NCI-H128 (cell line): Measurements from ENCODE around the gene SWI5.
"Not testable (repeated sequence)": the region's sequence is repeated elsewhere in the genome, so short reads cannot be mapped to it uniquely, and the experiment has no call there.

ENCODE experiments used
- DNase-seq: peaks from one replicate; lab custom pipeline; 2025; ENCODE audit not compliant: unreplicated experiment; lab: John Stamatoyannopoulos, UW

Gene SWI5

DNA sequence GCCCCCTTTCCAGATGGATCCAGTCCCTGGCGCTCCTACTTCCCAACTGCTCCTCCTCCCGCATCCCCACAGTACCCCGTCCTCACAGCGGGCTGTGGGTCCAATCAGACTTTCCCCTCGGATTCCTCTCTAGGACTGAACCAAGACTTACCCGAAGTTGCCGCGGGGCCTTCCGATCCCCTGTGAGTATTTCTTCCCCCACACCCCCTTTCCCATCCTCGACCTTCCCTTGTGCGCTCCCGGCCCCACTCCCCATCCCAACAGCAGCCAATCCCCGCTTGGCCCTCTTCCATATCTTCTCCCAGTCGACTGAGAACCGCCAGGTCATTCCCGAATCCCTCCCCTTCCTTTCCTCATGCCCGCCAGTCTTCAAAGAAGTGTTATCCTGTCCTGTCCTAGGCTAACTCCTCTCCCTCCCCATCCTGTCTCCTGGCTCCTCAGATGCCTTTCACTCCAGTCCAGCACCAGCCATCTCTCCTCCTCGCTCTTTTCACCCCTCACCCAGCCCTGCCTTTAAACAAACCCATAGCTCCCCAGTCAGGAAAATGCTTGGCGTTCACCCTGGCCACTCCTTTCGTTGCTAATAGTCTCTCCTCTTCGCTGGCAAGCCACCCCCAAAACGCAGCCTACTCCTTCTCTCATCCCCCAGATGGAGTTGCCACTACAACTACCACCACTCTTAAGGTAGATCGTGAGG lies 646 bp downstream of the SWI5 start:
- no peak for DNase-seq

DNA sequence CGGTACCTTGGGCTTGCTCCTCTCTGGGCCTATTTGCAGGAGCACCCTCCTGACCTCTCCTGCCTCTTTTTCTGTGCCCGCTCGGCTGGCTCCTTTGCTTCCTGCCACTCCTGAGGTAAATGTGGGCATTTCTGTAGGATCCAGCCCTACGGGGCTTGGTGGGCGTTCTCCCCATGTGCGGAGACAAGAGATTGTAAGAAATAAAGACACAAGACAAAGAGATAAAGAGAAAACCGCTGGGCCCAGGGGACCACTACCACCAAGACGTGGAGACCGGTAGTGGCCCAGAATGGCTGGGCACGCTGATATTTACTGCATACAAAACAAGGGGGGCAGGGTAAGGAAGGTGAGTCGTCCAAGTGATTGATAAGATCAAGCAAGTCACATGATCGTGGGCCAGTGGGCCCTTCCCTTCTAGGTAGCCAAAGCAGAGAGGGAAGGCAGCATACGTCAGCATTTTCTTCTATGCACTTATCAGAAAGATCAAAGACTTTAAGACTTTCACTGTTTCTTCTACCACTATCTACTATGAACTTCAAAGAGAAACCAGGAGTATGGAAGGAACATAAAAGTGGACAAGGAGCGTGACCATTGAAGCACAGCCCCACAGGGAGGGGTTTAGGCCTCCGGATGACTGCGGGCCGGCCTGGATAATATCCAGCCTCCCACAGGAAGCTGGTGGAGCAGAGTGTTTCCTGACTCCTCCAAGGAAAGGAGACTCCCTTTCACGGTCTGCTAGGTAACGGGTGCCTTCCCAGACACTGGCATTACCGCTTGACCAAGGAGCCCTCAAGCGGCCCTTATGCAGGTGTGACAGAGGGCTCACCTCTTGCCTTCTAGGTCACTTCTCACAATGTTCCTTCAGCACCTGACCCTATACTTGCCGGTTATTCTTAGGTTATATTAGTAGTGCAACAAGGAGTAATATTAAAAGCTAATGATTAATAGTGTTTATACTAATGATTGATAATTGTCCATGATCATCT lies 3.3 kb downstream of the SWI5 start:
- not testable (repeated sequence) for DNase-seq

DNA sequence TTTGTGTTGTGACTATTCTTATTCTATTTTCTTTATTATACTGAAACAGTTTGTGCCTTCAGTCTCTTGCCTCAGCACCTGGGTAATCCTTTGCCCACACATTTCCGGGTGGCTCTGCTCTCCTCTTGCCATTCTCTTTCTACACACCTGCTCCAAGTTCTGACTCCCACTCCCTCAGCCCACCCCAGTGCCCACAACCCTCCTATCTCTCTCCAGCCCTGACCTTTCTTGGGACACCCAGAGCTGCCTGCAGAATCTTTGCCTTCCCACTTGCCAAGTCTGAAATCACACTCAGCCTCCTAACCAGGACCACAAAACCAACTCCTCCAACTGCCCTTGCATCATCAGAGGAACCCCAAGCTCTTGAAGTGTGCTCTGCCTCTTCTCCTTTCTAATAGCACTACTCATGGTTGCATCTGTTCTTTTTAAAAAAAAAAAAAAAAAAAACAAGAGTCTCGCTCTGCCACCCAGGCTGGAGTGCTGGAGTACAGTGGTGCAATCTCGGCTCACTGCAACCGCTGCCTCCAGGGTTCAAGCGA lies 4.1 kb downstream of the SWI5 start:
- DNase-seq: no peak

DNA sequence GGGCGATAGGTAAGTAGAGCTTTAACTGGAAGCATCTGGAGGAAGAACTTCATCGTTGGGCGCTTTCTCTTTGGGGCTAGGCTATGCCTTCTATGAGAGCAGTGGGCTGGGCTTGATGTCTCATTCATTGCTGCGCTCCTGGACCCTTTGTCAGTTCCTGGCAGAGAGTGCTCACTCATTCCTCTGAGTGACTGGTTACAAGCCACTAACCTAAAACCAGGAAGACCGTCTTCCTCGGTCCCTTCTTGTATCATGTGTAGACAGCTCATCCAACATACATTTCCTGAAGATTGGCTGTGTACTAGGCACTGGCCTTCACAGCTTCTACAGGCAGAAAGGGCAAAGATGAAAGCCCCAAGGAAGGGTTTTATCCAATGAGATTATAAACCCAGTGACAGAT lies 6.4 kb downstream of the SWI5 start:
- DNase-seq: no peak

DNA sequence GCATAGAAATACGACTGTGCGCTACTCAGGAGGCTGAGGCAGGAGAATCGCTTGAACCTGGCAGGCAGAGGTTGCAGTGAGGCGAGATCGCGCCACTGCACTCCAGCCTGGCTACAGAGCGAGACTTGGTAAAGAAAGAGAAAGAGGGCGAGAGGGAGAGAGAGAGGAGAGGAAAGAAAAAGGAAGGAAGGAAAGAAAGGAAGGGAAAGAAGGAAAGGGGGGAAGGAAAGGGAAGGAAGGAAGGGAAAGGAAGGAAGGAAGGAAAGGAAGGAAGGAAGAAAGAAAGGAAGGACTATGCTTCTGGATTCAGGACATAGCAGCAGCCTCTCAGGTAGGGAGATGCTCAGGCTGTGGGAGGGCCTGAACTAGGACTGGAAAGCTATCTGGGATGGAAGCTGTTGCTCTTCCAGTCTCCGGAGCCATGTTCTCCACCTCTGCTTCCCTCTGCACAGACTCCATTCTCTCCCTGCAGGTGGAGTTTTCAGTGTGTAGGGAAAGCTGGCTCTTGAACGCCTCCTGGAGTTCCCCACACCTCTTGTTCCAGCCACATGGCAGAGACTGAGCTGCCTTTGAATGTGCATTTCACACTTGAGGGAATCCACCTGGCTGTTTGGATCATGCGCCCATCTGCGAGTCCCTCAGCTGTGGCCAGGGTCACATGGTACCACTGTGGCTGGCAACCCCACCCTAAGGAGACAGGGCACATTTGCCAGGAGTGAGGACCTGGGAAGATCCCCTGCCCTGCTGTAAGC lies 9.1 kb downstream of the SWI5 start:
- no peak for DNase-seq

DNA sequence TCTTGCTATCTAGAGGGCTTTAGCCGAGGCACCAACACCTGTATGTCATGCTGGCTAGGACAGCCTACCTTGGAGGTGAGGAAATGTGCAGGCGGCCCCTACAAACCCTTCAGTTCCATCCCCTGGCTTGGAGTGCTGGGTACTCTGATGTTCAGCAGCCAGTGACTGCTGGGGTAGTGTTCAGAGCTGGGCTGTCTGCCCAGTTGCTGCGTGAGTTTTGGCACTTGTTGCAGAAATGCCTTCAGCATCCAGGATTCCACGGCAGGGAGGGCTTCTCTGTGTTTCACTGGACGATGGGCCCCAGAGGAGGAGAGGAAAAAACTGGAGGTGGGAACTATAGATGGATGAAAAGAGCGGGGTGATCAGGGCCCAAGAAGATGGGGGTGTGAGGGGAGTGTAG lies 10.4 kb downstream of the SWI5 start:
- DNase-seq: no peak

DNA sequence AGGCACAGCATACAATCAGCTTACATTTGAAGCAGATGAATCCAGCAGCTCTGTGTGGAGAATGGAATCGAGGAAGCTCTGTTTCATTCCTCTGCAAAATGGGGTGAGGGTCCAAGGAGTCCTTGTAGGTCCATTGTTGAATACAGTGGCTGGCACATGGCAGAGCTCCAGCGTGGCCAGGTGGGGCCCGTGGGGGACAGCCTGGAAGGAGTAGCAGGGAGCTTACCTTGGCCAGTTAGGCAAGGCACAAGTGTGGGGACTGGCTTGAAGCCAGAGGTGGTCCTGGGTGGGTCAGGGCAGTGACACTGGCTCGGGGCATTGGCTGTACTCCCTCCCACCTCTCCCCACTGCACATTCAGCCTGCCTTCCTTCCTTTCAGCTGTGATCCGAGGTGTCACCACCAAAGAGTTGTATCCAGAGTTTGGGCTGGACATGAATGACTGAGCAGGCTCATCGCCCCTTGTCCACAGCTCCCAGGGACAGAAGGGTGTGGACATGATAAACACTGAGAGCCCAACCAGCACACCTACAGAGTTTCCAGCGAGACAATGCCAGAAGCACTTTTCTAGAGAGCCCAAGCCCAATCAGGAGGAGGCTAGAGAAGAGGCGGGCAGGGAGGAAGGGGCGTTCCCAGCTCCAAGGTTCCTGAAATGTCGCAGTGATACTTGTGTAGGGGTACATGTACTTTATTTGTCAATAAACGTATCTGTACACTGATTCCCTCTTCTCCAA lies 12.4 kb downstream of the SWI5 start:
- DNase-seq: no peak

DNA sequence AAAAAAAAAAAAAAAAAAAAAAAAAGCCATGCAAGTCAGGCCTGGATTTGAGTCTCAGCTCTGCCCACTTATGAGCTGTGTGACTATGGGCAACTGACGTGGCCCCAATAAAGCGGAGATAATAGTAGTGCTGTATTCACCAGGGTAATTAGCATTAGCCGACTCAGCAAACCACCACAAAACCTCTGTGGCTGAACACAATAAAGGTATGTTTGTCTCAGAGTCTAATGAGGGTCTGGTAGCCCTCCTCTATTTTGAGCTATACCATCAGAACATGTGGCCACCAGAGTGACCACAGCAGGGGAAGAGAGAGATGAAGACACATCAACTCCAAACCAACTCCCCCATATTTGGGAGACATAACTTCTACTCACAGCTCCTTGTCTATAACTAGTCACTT lies 15.9 kb downstream of the SWI5 start:
- DNase-seq: no peak

DNA sequence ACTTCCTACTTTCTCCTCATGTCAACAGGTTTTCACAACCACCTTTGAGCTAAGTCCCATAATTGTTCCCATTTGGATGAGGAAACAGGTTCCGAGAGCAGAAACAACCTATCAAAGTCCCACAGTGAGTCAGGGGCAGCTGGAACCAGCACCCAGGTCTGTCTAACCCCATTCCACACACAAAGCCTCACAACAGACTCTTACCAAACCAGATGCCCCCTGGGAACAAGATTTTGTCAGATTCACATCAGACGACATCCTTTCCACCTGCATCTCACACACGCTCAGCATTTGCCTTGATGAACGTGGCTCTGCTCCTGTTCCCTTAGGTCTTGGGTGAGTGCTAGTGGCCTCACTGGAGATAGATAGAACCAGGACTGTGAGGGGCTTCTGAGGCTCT lies 17.0 kb downstream of the SWI5 start:
- DNase-seq: no peak

DNA sequence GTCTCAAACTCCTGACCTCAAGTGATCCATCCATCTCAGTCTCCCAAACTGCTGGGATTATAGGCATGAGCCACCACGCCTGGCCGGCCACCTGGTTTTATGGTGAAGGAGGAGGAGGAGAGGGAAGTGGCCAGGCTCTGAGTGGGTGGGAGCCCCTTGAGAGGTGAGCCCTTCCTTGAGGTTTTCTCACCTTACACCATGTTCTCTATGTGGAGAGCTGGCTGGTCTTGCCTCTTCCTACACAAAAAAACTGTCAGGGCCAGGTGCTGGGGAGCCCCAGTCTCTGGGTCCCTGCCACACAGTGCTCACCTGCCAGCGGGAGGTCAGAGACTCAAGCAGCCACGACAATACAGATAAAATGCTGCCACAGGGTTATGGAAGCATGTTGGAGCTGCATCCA lies 18.1 kb downstream of the SWI5 start:
- DNase-seq: no peak

DNA sequence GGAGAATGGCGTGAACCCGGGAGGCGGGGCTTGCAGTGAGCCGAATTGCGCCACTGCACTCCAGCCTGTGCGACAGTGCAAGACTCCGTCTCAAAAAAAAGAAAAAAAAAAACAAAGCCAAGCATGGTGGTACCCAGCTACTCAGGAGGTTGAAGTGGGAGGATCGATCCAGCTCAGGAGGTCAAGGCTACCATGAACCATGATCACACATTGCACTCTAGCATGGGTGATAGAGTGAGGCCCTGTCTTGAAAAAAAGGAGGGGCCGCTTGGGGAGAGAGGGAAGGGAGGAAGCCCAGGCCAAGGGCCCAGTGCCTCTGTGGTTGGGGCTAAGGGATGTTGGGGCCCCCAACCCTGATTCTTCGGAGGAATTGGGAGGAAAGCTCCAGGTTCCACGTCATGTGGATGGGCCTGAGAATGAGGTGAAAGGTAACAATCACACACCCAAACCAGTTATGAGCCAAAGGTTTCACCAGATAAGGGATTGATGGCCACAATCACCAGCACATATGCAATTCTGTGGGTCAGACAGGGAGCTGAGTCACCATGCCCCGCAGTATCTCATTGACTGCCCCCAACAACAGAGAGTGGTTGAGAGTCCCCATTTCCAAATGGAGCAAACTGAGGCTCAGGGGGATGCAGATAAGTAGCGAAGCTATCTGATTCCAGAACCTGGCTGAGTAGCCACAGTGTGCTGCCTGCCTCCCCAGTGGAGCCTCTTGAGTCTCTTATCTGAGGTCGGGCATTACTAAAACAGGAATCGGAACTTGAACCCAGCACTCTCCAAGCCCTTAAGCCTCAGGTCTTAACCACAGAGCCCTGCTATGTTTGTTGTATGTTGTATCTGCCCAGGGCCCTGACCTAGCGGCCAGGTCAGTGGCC lies 20.5 kb downstream of the SWI5 start:
- DNase-seq: no peak

DNA sequence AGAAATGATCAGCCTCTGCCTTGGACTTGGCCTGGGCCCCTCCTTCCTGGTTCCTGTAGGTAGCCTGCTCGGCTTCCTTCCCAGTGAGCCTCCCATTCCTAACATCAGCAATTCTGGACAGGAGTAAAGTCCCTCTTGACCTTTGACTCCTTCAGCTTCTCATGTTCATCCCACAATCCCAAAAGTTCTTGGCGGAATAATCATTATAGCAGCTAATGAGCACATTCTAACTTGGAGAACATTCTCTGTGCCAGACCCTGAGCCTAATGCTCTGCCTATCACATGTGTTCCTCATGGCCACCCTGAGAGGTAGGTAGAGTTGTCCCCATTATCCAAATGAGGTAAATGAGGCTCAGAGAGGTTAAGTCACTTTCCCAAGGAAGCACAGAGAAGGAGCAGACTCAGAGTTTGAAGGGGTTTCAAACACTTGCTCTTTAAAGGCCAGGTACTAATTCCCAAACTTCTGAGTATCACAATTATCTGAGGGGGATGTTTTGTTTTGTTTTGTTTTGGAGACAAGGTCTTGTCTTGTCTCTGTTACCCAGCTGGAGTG lies 21.2 kb downstream of the SWI5 start:
- DNase-seq: no peak

DNA sequence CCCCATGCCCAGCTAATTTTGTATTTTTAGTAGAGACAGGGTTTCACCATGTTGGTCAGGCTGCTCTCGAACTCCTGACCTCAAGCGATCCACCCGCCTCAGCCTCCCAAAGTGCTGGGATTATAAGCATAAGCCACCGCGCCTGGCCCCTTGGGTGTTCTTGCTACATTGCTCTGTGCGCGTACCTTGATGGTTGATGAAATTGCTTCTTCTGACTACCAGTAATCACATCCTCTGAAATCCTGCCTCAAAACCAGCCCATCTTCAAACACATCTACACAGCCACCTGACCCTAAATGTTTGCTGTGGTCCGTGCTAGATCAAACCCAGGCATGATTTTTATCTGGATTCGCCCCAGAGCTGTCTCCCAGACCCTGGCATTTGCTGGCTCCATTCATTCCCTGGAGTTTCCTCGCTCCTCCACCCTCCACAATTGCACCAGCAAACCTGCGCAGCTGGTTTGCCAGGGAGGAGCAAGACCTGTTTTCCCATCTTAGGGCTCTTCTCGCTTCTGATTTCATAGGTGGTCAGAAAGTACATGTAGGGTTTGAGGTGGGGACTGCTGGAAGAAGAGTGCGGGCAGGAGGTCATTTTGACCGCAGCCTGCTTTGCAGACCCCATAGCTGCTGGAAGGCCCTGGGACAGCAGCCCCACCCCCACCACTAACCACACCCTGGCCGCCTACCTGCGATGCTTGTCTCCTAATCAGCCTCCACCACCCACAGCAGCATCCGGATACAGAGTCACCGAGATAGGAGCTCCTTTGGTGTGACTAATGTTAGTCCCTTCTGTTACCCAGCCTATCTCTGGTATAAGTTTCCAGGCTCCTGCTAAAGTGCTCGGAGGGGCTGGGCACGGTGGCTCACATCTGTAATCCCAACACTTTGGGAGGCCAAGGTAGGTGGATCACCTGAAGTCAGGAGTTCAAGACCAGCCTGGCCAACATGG lies 22.7 kb downstream of the SWI5 start:
- no peak for DNase-seq

DNA sequence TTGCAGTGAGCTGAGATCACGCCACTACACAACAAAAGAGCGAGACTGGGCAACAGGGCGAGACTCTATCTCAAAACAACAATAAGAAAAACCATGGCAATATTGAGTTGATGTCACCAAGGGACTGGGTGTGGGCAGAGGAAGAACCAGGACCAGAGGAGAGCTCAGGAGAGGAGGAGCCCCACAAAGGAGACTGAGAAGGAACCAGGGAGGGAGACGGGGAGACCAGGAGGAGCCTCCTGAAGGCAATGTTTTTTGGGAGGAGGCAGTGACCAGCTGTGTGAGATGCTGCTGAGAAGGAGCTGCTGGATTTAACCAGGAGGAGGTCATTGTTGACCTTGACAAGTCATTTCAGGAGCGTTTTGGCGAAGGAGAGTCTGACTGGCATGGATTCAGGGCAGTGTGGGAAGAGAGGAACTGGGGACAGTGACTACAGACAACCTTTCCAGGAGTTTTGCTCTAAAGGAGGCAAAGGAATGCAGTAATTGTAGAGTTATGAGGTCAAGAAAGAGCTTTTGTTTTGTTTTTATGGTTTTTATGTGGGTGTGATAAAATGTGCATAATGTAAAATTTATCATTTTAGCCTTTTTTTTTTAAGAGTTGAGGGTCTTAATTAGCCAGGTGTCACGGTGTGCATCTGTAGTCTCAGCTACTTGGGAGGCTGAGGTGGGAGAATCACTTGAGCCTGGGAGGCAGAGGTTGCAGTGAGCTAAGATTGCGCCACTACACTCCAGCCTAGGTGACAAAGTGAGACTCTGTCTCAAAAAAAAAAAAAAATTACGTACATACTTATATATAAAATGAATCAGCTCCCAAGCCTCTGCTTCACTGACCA lies 28.3 kb downstream of the SWI5 start:
- no peak for DNase-seq

DNA sequence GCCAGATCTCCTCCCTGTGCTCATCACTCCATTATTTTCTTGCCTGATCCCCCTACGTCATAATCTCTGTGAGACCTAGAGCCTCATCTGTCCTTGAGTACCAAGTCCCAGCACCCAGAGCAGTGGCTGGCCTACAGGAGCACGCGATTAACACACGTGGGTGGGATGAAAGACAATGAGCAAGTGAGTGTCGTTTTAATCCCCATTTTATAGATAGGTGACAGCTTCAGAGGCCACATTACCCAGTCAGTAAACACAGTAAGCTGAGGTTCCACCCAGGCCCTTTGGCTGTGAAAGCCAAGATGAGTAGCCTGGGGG lies 28.9 kb downstream of the SWI5 start:
- no peak for DNase-seq

DNA sequence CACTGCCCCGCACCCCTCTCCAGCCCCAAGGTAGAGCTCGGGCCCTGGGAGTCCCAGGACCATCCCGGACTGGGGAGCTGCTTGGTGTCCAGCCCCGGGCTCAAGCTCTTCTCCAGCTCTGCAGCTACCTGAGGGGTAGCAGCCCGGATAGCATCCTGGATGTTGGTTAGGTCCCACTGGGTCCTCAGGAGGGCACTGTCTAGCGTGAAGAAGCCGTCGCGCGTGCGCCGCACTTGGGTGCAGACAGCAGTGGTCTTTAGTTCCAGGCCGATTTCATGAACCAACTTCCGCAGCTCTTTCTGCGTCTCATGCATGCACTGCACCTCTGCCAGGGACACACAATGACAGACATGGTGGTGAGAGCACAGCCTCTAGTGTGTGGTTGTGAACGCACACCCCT lies 33.5 kb downstream of the SWI5 start:
- no peak for DNase-seq

DNA sequence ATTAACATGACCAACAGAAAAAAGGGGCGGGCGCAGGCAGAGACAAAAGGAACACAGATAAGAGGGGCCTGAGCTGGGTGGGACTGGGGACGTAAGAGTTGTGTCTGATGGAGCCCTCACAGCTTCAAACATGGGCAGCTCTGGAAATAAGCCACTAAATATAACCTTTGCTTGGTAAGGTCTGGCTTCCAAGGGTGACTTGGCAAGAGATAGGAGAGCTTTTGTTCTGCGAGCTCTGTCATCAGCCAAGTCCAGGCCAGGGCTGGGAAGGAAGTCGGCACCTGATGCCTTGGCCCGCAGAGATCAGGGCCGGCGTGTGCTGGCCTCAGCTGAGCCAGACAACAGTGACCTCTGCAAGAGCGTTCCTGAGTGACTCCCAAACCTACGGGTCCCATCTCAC lies 34.4 kb downstream of the SWI5 start:
- no peak for DNase-seq

DNA sequence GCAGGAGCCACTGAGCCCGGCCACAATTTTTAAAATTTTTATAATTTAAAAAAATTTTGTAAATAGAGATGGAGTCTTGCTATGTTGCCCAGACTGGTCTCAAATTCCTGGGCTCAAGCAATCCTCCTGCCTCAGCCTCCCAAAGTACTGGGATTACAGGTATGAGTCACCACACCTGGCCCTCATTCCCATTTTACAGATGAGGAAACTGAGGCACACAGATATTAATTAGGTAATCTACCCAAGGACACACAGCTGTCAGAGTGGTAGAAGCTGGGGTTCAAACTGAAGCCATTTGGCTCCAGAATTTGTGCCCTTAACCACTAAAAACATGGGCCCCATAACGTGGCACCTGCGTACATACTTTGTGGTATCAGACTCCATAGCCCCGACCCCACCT lies 38.6 kb downstream of the SWI5 start:
- no peak for DNase-seq
